NCI-H2081 treated with DMSO at 0.1 percent for 48 hours (cell line): ENCODE results near the gene TNP1.

Experiments
- DNase-seq: peaks from one replicate; lab custom pipeline; 2025; lab: John Stamatoyannopoulos, UW

TNP1 gene

DNA sequence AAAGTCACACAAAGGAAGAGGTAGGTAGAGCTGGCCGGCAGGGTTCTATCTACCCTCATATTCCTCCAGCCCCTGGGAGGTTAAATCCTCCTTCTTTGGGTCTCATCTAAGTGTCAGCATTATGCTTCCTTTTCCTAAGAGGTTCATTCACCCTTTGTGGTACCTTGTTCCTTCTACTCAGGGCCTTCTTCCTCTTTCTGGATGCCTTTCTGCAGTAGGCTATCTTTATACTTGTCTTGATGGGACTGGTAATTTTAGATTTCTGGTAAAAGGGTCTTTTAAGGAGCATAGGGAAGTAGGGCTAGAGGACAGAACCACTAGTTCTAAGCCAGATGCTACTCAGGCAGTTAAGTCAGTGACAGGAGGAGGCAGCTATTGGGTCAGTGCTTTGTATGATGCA, 13.7 kb upstream of the TNP1 start:
- DNase-seq: no peak

- DNase-seq: no peak
These were observed 12.8 kb upstream of the TNP1 start for GRCh38 chr2:216872624-216873023.

DNA sequence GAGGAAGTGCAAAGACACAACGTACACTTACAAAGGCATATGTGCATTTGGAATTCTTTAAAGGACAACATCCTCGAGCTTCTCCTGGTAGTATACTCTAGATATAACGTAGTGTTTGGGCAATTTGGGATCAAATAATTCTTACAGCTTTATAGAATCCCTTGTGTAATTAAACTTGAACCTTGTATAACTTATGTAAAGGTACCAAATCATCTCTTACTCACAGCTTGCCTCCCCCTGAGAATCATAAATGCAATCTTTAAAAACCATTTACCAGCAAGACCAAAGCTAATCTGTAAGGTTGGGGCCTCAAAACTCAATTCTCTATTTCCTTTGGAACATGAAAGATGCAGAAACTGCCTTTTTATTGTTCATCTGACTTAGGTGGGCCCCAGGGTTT, 12.2 kb upstream of the TNP1 start:
- DNase-seq: no peak

DNA sequence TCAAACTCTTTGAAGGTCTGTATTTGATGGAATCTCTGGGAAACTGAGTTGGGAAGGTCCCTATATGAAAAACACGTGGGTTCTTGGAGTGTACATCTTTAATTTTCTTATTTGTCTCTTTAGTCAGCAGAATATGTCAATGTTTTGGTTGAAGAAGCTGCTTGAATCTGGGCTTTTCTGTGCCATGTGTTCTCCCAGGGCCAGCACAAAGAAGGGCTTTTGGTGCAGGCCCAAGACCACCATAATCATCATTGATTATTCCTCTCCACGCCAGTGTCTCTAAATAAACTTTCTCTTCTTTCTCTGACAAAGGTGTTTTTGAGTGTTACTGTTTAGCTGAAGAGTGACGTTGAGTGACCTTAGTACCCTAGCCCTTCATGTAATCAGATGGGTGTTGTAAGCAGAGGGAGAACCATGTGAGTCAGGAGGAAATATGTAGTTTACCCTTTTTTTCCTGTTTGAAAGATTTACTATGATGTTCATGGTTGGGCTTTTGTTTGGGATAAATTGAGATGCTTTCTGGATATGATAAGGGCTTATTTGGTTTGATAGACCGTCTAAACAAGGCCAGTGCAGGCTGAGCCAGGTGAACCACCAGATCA, 11.6 kb upstream of the TNP1 start:
- no peak for DNase-seq

GRCh38 chr2:216870508-216871332, 10.9 kb upstream of the TNP1 start:
- DNase-seq: no peak

DNA sequence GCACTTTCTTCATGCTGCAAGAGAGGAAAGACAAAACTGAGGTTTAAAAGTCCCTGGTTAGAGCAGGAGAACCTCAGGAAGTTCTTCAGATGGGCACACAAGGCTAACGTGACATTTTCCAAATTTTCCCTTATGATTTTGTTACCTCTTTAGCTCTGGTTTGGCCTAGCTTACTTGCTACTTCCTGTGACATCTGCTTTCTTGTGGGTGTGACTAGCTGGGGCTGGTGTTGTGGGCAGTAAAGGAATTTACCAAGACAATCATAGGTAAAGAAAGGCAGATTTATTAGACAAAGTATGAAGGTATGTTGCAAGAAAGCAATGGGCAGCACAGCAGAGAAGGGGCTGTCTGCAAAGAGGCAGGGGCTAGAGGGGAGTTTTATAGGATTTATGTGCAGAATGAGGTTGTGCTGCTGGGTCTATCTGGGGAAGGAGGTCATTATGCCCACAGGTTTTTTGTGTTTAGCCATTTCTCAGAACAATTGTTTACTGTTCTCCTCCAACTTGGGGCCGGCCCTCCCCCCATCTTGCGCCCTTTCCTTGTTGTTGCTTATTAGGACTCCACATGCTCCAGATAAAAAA, 6.7 kb upstream of the TNP1 start:
- DNase-seq: no peak

DNA sequence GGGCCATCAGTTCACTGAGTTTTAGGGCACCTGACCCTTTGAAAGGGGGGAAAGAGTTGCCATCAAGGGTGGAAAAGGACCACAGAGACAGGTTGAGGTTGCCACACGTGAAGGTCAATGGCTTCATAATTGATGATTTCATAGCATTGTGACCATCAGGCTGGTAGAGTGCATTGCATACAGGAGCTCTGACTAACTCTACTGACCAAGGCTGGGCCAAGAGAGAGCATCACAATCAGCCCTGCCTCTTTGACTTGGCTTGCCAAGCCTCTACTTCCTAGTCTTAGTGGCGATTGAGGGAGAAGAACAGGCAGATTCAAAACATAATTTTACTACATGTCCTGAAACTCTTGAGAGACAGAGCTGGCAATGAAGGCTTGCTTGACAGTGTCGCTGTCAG, 5.8 kb upstream of the TNP1 start:
- no peak for DNase-seq

DNA sequence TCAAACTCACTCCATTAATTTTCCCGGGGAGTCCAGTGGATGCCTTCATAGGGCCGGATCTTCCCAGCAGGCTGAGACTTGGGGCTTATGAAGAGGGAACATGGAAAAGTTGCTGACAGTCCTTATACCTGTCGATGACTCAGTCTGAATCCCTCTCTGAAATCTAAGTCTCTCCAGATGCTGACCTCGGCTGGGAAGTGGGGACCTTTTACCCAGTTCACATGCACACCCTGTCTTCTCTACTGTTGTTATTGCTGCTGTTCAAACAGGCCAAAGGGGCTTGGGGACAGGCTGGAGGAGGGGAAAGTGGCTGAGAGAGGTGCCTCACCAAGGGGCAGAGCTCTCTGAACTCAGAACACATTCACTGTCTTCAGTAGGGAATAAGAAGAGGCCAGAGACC, 4.1 kb upstream of the TNP1 start:
- no peak for DNase-seq

- DNase-seq: peak; percentile 28
These were observed 2.9 kb upstream of the TNP1 start for GRCh38 chr2:216862628-216863398.

DNA sequence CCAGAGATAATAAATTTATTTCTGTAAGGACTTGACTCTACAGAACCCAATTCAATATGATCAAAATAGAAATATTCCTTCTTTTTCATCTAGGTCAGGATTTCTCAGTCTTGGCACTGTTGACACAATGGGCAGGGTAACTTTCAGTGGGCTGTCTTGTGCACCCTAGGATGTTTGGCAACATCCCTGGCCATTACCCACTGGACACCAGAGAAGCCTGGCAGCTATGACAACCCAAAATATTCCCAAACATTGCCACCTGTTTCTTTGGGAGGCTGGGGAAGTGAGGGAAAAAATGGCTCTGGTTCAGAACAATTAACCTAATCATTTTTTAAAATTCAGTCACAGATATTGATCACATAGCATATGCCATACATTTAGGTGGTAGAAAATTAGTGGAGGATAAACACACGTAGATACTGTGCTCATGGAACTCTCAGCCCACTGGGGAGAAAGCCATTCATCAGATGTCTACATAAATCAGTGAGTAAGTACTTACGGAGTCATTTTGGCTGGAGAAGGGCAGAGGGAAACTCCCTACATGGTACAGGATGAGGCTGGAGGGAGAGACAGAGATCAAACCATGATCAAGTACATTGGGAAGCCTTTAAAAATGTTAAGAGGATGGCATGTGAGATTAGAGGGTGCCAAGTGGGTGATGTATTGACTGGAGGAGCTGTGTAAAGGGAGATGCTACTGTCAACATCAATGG, 718 bp upstream of the TNP1 start:
- DNase-seq: no peak

- DNase-seq: no peak
These were observed 1.6 kb downstream of the TNP1 start for GRCh38 chr2:216858312-216858711.

GRCh38 chr2:216857131-216857550, 2.7 kb downstream of the TNP1 start:
- DNase-seq: no peak

- DNase-seq: no peak
These were observed 3.3 kb downstream of the TNP1 start for GRCh38 chr2:216856406-216857065.

DNA sequence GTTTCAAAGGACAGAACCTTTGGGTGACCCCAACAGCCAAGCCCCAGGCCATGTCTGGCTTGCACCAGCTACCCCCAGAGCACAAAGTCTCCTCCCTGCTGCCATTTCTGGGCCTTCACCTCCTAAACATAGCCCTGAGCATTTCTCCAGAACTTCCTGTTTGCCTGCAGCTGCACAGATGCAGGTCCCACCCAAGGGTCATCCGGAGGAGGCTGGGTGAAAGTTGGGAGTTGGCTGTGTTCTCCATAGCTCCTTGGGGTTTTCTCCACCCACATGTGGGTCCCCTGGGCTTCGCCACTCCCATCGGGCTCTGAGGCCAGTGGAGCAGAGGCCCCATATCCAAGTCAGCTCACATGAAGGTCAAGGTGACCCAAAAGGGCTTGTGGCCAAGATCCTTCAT, 4.3 kb downstream of the TNP1 start:
- no peak for DNase-seq

GRCh38 chr2:216855079-216855478, 4.8 kb downstream of the TNP1 start:
- no peak for DNase-seq

DNA sequence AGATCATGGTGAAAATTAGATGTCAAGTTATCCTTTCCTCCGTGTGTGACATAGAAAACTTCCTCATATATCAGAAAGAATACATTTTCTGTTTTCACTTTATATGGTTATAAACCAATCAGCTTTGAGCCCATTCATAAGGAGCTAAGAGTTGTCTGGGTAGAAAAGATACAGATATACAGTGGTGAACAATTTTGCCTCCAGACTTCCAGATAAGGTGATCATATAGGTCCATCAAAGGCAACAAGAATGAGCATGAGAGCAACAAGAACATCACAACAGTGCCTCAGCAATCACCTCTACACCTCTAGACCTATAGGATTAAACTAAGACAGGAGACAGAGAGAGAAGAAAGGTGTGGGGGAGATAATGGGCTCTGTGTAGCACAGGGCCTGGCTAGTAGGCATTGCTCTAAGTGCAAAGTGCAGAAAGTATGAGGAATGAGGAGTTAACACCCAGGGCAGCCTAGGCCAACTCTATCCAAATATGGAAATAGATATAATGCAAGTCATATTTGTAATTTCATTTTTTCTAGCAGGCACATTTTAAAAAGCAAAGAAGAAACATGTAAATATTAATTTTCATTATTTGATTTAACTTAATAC, 8.3 kb downstream of the TNP1 start:
- no peak for DNase-seq

DNA sequence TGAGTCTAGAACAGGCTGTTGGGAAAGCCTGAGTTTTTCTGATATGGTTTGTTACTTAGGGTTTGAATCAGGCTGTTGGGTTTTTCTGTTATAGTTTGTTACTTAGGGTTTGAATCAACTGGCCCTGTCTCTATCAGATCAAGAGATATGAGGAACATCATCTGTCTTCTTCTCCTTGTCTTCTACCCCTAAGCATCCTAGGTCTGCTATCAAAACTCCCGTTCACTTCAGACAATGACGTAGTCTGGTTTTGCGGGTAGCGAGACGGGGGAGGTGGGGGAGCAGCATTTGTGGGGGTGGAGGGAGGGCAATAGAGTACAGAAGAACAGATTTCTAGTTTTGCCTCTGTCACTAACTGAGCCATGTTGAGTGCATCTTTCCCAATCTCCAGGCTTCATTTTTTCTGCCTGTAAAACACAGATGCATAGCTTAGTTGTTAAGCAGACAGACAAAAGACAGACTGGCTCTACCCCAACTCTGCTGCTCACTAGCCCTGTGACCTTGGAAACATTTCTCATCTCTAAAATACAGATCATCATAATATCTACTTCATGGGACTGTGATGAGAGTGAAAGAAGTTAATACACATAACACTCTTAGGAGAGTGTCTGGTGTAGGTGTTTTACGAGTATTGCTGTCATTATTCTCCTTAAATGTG, 9.1 kb downstream of the TNP1 start:
- no peak for DNase-seq

- no peak for DNase-seq
These were observed 9.9 kb downstream of the TNP1 start for GRCh38 chr2:216849987-216850386.

- no peak for DNase-seq
These were observed 14.4 kb downstream of the TNP1 start for GRCh38 chr2:216845426-216845825.

DNA sequence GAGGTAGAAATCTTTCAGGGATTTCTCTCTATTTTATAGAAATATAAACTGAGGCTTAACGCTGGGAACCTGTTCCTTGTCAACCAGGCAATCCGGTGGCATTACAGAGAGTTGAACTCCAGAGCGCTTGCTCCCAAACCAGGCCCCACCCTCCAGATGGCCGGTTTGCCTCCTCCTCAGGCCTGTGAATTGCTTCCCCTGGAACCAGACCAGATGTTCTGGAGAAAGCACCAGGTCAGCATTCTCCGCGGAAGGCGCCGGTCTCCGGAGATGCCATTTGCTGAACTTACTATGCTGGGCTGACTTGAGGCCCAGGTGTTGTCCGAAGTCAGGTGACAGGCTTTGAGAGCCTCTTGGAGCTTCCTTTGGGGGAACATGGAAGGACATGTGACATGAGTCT, 17.2 kb downstream of the TNP1 start:
- DNase-seq: no peak

DNA sequence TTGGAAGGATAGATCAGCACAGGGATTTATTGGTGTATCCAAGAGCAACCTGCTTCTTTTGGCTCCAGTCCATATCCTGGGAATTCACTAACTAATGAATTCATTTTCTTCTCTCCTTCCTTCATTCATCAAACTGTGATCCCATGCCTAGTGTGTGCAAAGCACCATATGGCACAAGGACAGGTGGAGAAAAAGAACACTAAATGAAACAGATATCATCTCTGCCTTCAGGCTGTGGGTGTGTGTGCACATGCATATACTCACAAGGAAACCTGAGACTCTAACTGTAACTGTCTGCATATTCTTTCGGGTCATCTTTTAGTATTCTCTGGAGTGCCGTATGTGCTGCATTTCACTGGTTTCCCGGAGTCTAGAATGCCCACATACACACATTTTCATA, 20.2 kb downstream of the TNP1 start:
- no peak for DNase-seq
